Right kidney (tissue), 1 donor: Measurements from ENCODE around the gene AOPEP.
A peak's percentile ranks its signal among the peaks of the same experiment; 100 is the strongest.
"Not testable (repeated sequence)": the region's sequence is repeated elsewhere in the genome, so short reads cannot be mapped to it uniquely, and the experiment has no call there.

ENCODE experiments used
- DNase-seq: peaks from one replicate; pipeline ENCODE4 v3.0.0-alpha.2; 2016

AOPEP gene

GRCh38 chr9:94870465-94870792 is 143.9 kb downstream of the AOPEP start:
- no peak for DNase-seq

- DNase-seq: no peak
These were observed 144.5 kb downstream of the AOPEP start for GRCh38 chr9:94870793-94871558.

GRCh38 chr9:94872083-94872833 is 145.8 kb downstream of the AOPEP start:
- no peak for DNase-seq

- DNase-seq: peak; percentile 47
These were observed 146.5 kb downstream of the AOPEP start for GRCh38 chr9:94872891-94873511.

GRCh38 chr9:94874316-94874715 is 147.8 kb downstream of the AOPEP start:
- DNase-seq: no peak

- DNase-seq: no peak
These were observed 149.0 kb downstream of the AOPEP start for GRCh38 chr9:94875300-94876020.

GRCh38 chr9:94878804-94879203 is 152.3 kb downstream of the AOPEP start:
- not testable (repeated sequence) for DNase-seq

GRCh38 chr9:94879230-94879629 is 152.7 kb downstream of the AOPEP start:
- no peak for DNase-seq

- DNase-seq: no peak
These were observed 154.5 kb downstream of the AOPEP start for GRCh38 chr9:94881023-94881422.

GRCh38 chr9:94881454-94881853 is 155.0 kb downstream of the AOPEP start:
- DNase-seq: no peak

GRCh38 chr9:94881940-94882339 is 155.4 kb downstream of the AOPEP start:
- DNase-seq: no peak

GRCh38 chr9:94882966-94883641 is 156.6 kb downstream of the AOPEP start:
- DNase-seq: no peak

- DNase-seq: no peak
These were observed 159.5 kb downstream of the AOPEP start for GRCh38 chr9:94885854-94886447.

GRCh38 chr9:94887721-94888120 is 161.2 kb downstream of the AOPEP start:
- DNase-seq: no peak

GRCh38 chr9:94888775-94889174 is 162.3 kb downstream of the AOPEP start:
- DNase-seq: no peak

- DNase-seq: no peak
These were observed 163.1 kb downstream of the AOPEP start for GRCh38 chr9:94889628-94890027.

- DNase-seq: no peak
These were observed 164.7 kb downstream of the AOPEP start for GRCh38 chr9:94891183-94891582.

GRCh38 chr9:94892675-94893074 is 166.2 kb downstream of the AOPEP start:
- no peak for DNase-seq

GRCh38 chr9:94894094-94894699 is 167.7 kb downstream of the AOPEP start:
- DNase-seq: no peak

- DNase-seq: no peak
These were observed 169.2 kb downstream of the AOPEP start for GRCh38 chr9:94895668-94896067.

- no peak for DNase-seq
These were observed 170.0 kb downstream of the AOPEP start for GRCh38 chr9:94896512-94896911.
